Activated CD8-positive, alpha-beta memory T cell treated with anti-CD3 and anti-CD28 coated beads for 36 hours (primary cell): ENCODE data around the gene ACADVL. TPM values are rescaled to one million over a fixed set of nuclear protein-coding genes. Genes with fewer than 3 reads are reported as not detected.

Experiments used
- CTCF ChIA-PET: fragments of 350-600 bp; sonication (Branson Sonifier 250); formaldehyde crosslinking; loops from one replicate; lab custom pipeline; 2021; ENCODE audit warnings: antibody characterized with exemption; lab: Charles Lee
- POLR2A ChIA-PET: fragments of 350-600 bp; sonication (Branson Sonifier 250); formaldehyde crosslinking; loops from one replicate; lab custom pipeline; 2021; ENCODE audit warnings: antibody characterized with exemption; lab: Charles Lee
- total RNA-seq, 2 experiments: library from RNA; stranded (reverse); gene quantifications; one replicate each; pipeline ENCODE4 v1.2.3, GENCODE V29; 2021

Gene ACADVL
- total RNA-seq, 2 experiments from 2014 or later = 254 to 269 TPM

DNA sequence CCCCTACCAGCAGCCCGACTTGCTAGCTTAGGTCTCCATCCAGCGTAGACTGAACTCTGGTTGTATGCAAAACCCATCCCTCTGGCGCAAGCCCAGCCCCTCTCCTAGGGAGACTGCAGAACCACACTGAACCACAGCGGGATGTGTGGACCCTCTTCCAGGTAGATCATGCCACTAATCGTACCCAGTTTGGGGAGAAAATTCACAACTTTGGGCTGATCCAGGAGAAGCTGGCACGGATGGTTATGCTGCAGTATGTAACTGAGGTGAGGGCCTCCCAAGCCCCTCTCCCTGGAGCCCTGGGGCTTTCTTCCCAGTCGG is 3.2 kb downstream of the ACADVL start:
- ChIA-PET POLR2A (interaction anchor here (1.5 kb wide), 1 partner anchor 11 kb away, joined by 4 read pairs; the partner anchor contains the start of gene DVL2), CTCF (interaction anchor here (1.6 kb wide), 1 partner anchor 20 kb away, joined by 3 read pairs; the partner anchor contains the start of gene GABARAP)

- ChIA-PET POLR2A (no interaction called here), CTCF (interaction anchor here (1.6 kb wide), 1 partner anchor 19 kb away, joined by 3 read pairs; the partner anchor contains the start of gene GABARAP)
These were observed 3.6 kb downstream of the ACADVL start for GRCh38 chr17:7223375-7223774.

DNA sequence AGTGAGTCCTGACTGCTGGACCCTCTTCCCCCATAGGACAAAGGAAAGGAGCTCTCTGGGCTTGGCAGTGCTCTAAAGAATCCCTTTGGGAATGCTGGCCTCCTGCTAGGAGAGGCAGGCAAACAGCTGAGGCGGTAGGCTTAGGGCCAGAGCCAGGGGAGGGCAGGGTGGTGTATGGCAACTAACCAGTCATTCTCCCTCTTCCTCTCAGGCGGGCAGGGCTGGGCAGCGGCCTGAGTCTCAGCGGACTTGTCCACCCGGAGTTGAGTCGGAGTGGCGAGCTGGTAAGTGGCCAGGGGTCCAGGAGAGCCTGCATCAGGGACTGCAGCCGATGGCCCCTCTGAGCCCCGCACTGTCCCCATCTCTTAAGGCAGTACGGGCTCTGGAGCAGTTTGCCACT is 4.4 kb downstream of the ACADVL start:
- CTCF ChIA-PET = interaction anchor here (1.6 kb wide), 1 partner anchor 18 kb away, joined by 3 read pairs; the partner anchor contains the start of gene GABARAP
- POLR2A ChIA-PET = no interaction called here

GRCh38 chr17:7224661-7225111 is 4.9 kb downstream of the ACADVL start:
- ChIA-PET CTCF (interaction anchor here (1.6 kb wide), 1 partner anchor 18 kb away, joined by 3 read pairs; the partner anchor contains the start of gene GABARAP), POLR2A (no interaction called here)

DNA sequence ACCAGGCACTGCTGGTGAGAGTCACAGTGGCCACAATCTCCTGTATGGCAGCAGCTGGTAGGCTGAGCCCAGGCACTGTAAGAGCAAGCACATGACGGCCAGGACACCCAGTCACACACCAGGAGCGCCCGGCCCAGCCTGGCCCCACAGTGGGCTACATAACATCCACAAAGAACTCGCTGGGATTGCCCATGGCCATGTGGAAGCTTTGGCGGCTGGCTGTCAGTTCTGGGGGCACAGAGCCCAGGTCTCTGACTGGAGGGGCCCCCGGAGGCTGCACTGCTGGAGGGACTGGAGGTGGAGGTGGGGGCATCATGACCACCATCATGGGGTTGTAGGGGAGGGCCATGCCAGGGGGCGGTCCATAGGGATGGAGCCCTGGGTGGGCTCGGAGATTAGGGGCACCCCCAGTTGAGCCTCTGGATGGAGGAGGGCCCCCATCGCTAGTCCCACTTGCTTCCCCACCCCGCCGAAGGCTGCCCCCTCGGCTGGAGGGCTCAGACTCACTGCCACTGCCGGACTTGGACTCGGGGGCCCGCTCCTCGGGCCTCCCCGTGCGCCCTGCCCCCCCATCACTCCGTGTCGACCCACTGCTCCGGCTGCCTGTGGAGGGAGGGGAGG is 6.1 kb downstream of the ACADVL start:
- ChIA-PET CTCF (interaction anchor here (1.2 kb wide), 1 partner anchor 9 kb away, joined by 4 read pairs; the partner anchor contains the start of gene DVL2), POLR2A (no interaction called here)

GRCh38 chr17:7226721-7227710 is 7.3 kb downstream of the ACADVL start:
- POLR2A ChIA-PET = no interaction called here
- CTCF ChIA-PET = no interaction called here

GRCh38 chr17:7228920-7229319 is 9.2 kb downstream of the ACADVL start:
- ChIA-PET POLR2A (interaction anchor here (0.7 to 1.5 kb wide), 2 partner anchors 9 to 16 kb away, joined by 3 to 6 read pairs; partner anchors contain the start of genes ACADVL and DLG4), CTCF (no interaction called here)

GRCh38 chr17:7229504-7229903 is 9.8 kb downstream of the ACADVL start:
- CTCF ChIA-PET = no interaction called here
- POLR2A ChIA-PET = interaction anchor here (0.6 to 1.5 kb wide), 3 partner anchors 9 to 427 kb away, joined by 3 to 6 read pairs (median 3); partner anchors contain the start of genes ACADVL and DLG4

DNA sequence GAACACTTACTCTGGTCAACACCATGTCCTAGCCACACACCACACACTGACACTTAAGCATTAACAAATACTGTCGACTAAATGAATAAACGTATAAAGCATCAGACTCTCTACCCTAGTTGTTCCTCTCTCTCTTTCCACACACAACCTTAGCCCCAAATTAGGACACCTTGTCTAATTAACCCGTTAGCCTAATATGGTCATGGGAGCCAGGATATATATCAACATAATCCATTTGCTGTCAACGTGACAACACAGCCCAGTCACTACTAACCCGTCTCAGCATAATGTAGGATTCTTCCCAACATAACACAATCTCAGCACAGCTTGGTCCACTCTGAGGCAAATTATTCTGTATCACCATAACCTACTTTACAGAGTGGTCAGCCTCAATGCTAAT is 12.4 kb downstream of the ACADVL start:
- CTCF ChIA-PET = interaction anchor here (0.8 to 1.5 kb wide), 2 partner anchors 12 to 186 kb away, joined by 3 to 7 read pairs; partner anchors contain the start of gene ACADVL

DNA sequence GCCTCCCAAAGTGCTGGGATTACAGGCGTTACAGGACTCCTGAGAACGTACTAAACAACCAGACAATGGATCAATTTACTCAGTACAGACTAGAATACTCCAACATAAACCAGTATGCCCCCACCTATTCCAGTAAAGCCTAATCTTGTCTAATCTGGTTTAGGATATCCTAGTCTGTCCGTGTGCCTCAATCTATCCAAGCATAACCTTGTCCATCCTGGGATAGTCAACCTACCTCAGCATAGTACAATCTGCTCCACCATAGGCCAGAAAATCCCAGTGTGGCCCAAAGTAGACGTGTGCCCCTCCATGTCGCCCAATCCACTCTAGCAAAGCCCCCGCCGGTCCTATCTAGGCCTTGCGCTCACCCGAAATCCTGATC is 14.0 kb downstream of the ACADVL start:
- ChIA-PET CTCF (interaction anchor here (0.6 to 1.6 kb wide), 4 partner anchors 13 to 63 kb away, joined by 4 to 7 read pairs (median 4); partner anchors contain the start of gene ACADVL), POLR2A (interaction anchor here (1.1 to 1.7 kb wide), 3 partner anchors 11 to 14 kb away, joined by 4 to 11 read pairs (median 5); partner anchors contain the start of genes ACADVL and DLG4)

More for the DNA sequence above, 12.4 kb downstream of the ACADVL start:
- POLR2A ChIA-PET = interaction anchor here (1.1 kb wide), 1 partner anchor 11 kb away, joined by 3 read pairs; no protein-coding TSS in a partner anchor

- CTCF ChIA-PET = interaction anchor here (0.6 to 1.6 kb wide), 5 partner anchors 9 to 94 kb away, joined by 3 to 7 read pairs (median 4); partner anchors contain the start of gene ACADVL
- POLR2A ChIA-PET = interaction anchor here (1.1 to 1.7 kb wide), 3 partner anchors 12 to 15 kb away, joined by 4 to 11 read pairs (median 5); partner anchors contain the start of genes ACADVL and DLG4
These were observed 14.6 kb downstream of the ACADVL start, which contains the start of gene DVL2 for GRCh38 chr17:7234083-7234951. Gene DVL2 (minus strand): TSS chr17:7234517. CDS start chr17:7234262, 255 bp downstream.

GRCh38 chr17:7235693-7236665 is 16.2 kb downstream of the ACADVL start:
- ChIA-PET POLR2A (interaction anchor here (4.2 kb wide), 1 partner anchor 17 kb away, joined by 19 read pairs; the partner anchor contains the start of genes ACADVL and DLG4), CTCF (interaction anchor here (0.5 to 1.5 kb wide), 3 partner anchors 16 to 92 kb away, joined by 3 to 4 read pairs (median 3); no protein-coding TSS in a partner anchor)

- ChIA-PET POLR2A (interaction anchor here (4.2 kb wide), 1 partner anchor 17 kb away, joined by 19 read pairs; the partner anchor contains the start of genes ACADVL and DLG4), CTCF (interaction anchor here (0.9 kb wide), 1 partner anchor 17 kb away, joined by 3 read pairs; no protein-coding TSS in a partner anchor)
These were observed 17.1 kb downstream of the ACADVL start for GRCh38 chr17:7236808-7237207.

- ChIA-PET POLR2A (interaction anchor here (0.5 to 4.2 kb wide), 4 partner anchors 14 to 23 kb away, joined by 3 to 19 read pairs (median 6); partner anchors contain the start of genes ACADVL, CTDNEP1, DLG4 and ELP5), CTCF (interaction anchor here (0.9 kb wide), 1 partner anchor 17 kb away, joined by 3 read pairs; no protein-coding TSS in a partner anchor)
These were observed 17.6 kb downstream of the ACADVL start for GRCh38 chr17:7237266-7237760.

- ChIA-PET POLR2A (interaction anchor here (0.5 to 4.2 kb wide), 8 partner anchors 11 to 99 kb away, joined by 3 to 19 read pairs (median 3); partner anchors contain the start of genes ACADVL, ACAP1, CTDNEP1 and DLG4), CTCF (interaction anchor here (0.7 to 1.8 kb wide), 2 partner anchors 17 to 25 kb away, joined by 3 to 5 read pairs; no protein-coding TSS in a partner anchor)
These were observed 18.2 kb downstream of the ACADVL start for GRCh38 chr17:7237761-7238419.
